Putamen (tissue), 1 donor: Measurements from ENCODE around the gene CHRNB1.

Source experiments
- DNase-seq: peaks from one replicate; pipeline ENCODE4 v3.0.0-alpha.2; 2016; ENCODE audit warnings: low spot score

CHRNB1 gene

GRCh38 chr17:7414837-7415236 is 30.0 kb upstream of the CHRNB1 start:
- DNase-seq, result no peak

- no peak for DNase-seq
Observed at GRCh38 chr17:7415784-7416183, 29.1 kb upstream of the CHRNB1 start.

GRCh38 chr17:7416323-7416722 is 28.5 kb upstream of the CHRNB1 start:
- no peak for DNase-seq

- DNase-seq, result no peak
Observed at GRCh38 chr17:7417056-7417655, 27.7 kb upstream of the CHRNB1 start.

GRCh38 chr17:7418472-7419152 is 26.2 kb upstream of the CHRNB1 start:
- no peak for DNase-seq

- no peak for DNase-seq
Observed at GRCh38 chr17:7419819-7420610, 24.8 kb upstream of the CHRNB1 start, which contains the start of gene SPEM1. TSS of gene SPEM1 (plus strand) at chr17:7420324. CDS start at chr17:7420385, 61 bp downstream.

- DNase-seq, result no peak
Observed at GRCh38 chr17:7421186-7421585, 23.7 kb upstream of the CHRNB1 start.

- no peak for DNase-seq
Observed at GRCh38 chr17:7423679-7424078, 21.2 kb upstream of the CHRNB1 start.

- DNase-seq, result no peak
Observed at GRCh38 chr17:7425316-7425715, 19.5 kb upstream of the CHRNB1 start, which contains the start of gene SPEM2. TSS of gene SPEM2 (plus strand) at chr17:7425616. CDS start at chr17:7425689, 73 bp downstream.

- DNase-seq, result no peak
Observed at GRCh38 chr17:7425756-7426155, 19.1 kb upstream of the CHRNB1 start.

- DNase-seq, result no peak
Observed at GRCh38 chr17:7426203-7426863, 18.5 kb upstream of the CHRNB1 start.

GRCh38 chr17:7426896-7427489 is 17.9 kb upstream of the CHRNB1 start:
- no peak for DNase-seq

GRCh38 chr17:7427549-7427948 is 17.3 kb upstream of the CHRNB1 start:
- no peak for DNase-seq

- DNase-seq, result no peak
Observed at GRCh38 chr17:7428557-7428956, 16.3 kb upstream of the CHRNB1 start, which contains the start of gene SPEM3. TSS of gene SPEM3 (plus strand) at chr17:7428857. CDS start at chr17:7428903, 46 bp downstream.

- no peak for DNase-seq
Observed at GRCh38 chr17:7429722-7430121, 15.1 kb upstream of the CHRNB1 start.

- no peak for DNase-seq
Observed at GRCh38 chr17:7431231-7431630, 13.6 kb upstream of the CHRNB1 start.

GRCh38 chr17:7432296-7432695 is 12.6 kb upstream of the CHRNB1 start:
- DNase-seq, result no peak

GRCh38 chr17:7435676-7436555 is 8.9 kb upstream of the CHRNB1 start:
- DNase-seq, result no peak

- DNase-seq, result peak; percentile 74
Observed at GRCh38 chr17:7436556-7437368, 8.1 kb upstream of the CHRNB1 start.

GRCh38 chr17:7437369-7437863 is 7.4 kb upstream of the CHRNB1 start:
- no peak for DNase-seq
